ENCODE data around the gene HSD17B12.

Gene HSD17B12

GRCh38 chr11:43785318-43785717, 104.8 kb downstream of the HSD17B12 start:
- Histone ChIP-seq H3K4me3 (ENCODE audit: low read depth in 1 of 2, low read length in 2 of 2) (no peak overlapping the region), H3K9ac (ENCODE audit: low read depth, low read length) (no peak overlapping the region), H3K36me3 (ENCODE audit: insufficient read depth, low read length) (peaks cover 19% of the 10 kb centered on the region; the same call in 1 of the 2 replicates), H3K27me3 (ENCODE audit: insufficient read depth, low read length, poor library complexity) (no peaks in the 10 kb centered on the region), H3K4me1 (ENCODE audit: insufficient read depth, low read length) (no peaks in the 10 kb centered on the region), H4K20me1 (ENCODE audit: insufficient read depth, low read length) (peaks cover 2% of the 10 kb centered on the region; the same call in 1 of the 2 replicates), H2AFZ (ENCODE audit: low read depth, low read length) (no peak overlapping the region), H3K9me3 (ENCODE audit: insufficient read depth, low read length, severe bottlenecking) (peaks cover 16% of the 10 kb centered on the region), H3K79me2 (ENCODE audit: insufficient read depth, low read length) (peaks cover 20% of the 10 kb centered on the region), H3K4me2 (ENCODE audit: insufficient read depth, low read length) (no peak overlapping the region), H3K27ac (ENCODE audit: low read length) (no peak overlapping the region)
- ATAC-seq (ENCODE audit: insufficient read depth, low read depth) (no peak), DNase-seq (no peak)
- TF ChIP-seq EZH2 (IDR thresholded peaks at IDR 0.05; ENCODE audit: borderline replicate concordance, low read depth, low read length, severe bottlenecking) (no peak), CTCF (IDR thresholded peaks at IDR 0.05; ENCODE audit: borderline replicate concordance, extremely low read depth, low read length, poor library complexity, severe bottlenecking) (no peak)

GRCh38 chr11:43786016-43786415, 105.5 kb downstream of the HSD17B12 start:
- H3K4me3 ChIP-seq (ENCODE audit: low read depth in 1 of 2, low read length in 2 of 2): no peak overlapping the region
- H4K20me1 ChIP-seq (ENCODE audit: insufficient read depth, low read length): peaks cover 3% of the 10 kb centered on the region; the same call in 1 of the 2 replicates
- peaks cover 19% of the 10 kb centered on the region; the same call in 1 of the 2 replicates for H3K36me3 ChIP-seq (ENCODE audit: insufficient read depth, low read length)
- H3K4me2 ChIP-seq (ENCODE audit: insufficient read depth, low read length): no peak overlapping the region
- no peak overlapping the region for H3K27ac ChIP-seq (ENCODE audit: low read length)
- H3K79me2 ChIP-seq (ENCODE audit: insufficient read depth, low read length): peaks cover 20% of the 10 kb centered on the region
- no peaks in the 10 kb centered on the region for H3K4me1 ChIP-seq (ENCODE audit: insufficient read depth, low read length)
- H3K9ac ChIP-seq (ENCODE audit: low read depth, low read length): no peak overlapping the region
- H3K9me3 ChIP-seq (ENCODE audit: insufficient read depth, low read length, severe bottlenecking): peaks cover 16% of the 10 kb centered on the region
- no peaks in the 10 kb centered on the region for H3K27me3 ChIP-seq (ENCODE audit: insufficient read depth, low read length, poor library complexity)
- no peak for ATAC-seq (ENCODE audit: insufficient read depth, low read depth)
- no peak overlapping the region for H2AFZ ChIP-seq (ENCODE audit: low read depth, low read length)
- TF ChIP-seq EZH2 (IDR thresholded peaks at IDR 0.05; ENCODE audit: borderline replicate concordance, low read depth, low read length, severe bottlenecking) (no peak), CTCF (IDR thresholded peaks at IDR 0.05; ENCODE audit: borderline replicate concordance, extremely low read depth, low read length, poor library complexity, severe bottlenecking) (no peak)
- DNase-seq: no peak

- peaks cover 24% of the 10 kb centered on the region; the same call in 1 of the 2 replicates for H3K36me3 ChIP-seq (ENCODE audit: insufficient read depth, low read length)
- DNase-seq (no peak), ATAC-seq (ENCODE audit: insufficient read depth, low read depth) (no peak)
- TF ChIP-seq EZH2 (IDR thresholded peaks at IDR 0.05; ENCODE audit: borderline replicate concordance, low read depth, low read length, severe bottlenecking) (no peak), CTCF (IDR thresholded peaks at IDR 0.05; ENCODE audit: borderline replicate concordance, extremely low read depth, low read length, poor library complexity, severe bottlenecking) (no peak)
- H3K9ac ChIP-seq (ENCODE audit: low read depth, low read length): no peak overlapping the region
- no peaks in the 10 kb centered on the region for H3K27me3 ChIP-seq (ENCODE audit: insufficient read depth, low read length, poor library complexity)
- H3K9me3 ChIP-seq (ENCODE audit: insufficient read depth, low read length, severe bottlenecking): peaks cover 13% of the 10 kb centered on the region
- H3K4me2 ChIP-seq (ENCODE audit: insufficient read depth, low read length): no peak overlapping the region
- H3K27ac ChIP-seq (ENCODE audit: low read length): no peak overlapping the region
- no peaks in the 10 kb centered on the region for H3K4me1 ChIP-seq (ENCODE audit: insufficient read depth, low read length)
- no peak overlapping the region for H3K4me3 ChIP-seq (ENCODE audit: low read depth in 1 of 2, low read length in 2 of 2)
- no peak overlapping the region for H2AFZ ChIP-seq (ENCODE audit: low read depth, low read length)
- peaks cover 20% of the 10 kb centered on the region for H3K79me2 ChIP-seq (ENCODE audit: insufficient read depth, low read length)
- peaks cover 3% of the 10 kb centered on the region; the same call in 1 of the 2 replicates for H4K20me1 ChIP-seq (ENCODE audit: insufficient read depth, low read length)
These were observed 107.3 kb downstream of the HSD17B12 start for GRCh38 chr11:43787824-43788223.

All from DND-41 (cell line).